Neural progenitor cell (in vitro differentiated cells): Measurements from ENCODE around the gene TUBB.

Source experiments
- EZH2 ChIP-seq: fragments of 200-600 bp; sonication (generic); IDR thresholded peaks from 2 replicates; pipeline ENCODE4 v1.6.1; 2017; ENCODE audit warnings: antibody characterized with exemption, mild to moderate bottlenecking, moderate library complexity
- EZH2phosphoT487 ChIP-seq: fragments of 200-600 bp; sonication (generic); IDR thresholded peaks from 2 replicates; pipeline ENCODE4 v1.6.1; 2017; ENCODE audit warnings: antibody characterized with exemption
- TF ChIP-seq, protein P1 (sequence below): fragments of 200-600 bp; sonication (generic); IDR thresholded peaks from 2 replicates; pipeline ENCODE4 v1.5.1; 2017; ENCODE audit warnings: antibody characterized with exemption, mild to moderate bottlenecking

GRCh38 chr6:30738532-30738931 is 18.4 kb downstream of the TUBB start:
- TF ChIP-seq, protein P1, sequence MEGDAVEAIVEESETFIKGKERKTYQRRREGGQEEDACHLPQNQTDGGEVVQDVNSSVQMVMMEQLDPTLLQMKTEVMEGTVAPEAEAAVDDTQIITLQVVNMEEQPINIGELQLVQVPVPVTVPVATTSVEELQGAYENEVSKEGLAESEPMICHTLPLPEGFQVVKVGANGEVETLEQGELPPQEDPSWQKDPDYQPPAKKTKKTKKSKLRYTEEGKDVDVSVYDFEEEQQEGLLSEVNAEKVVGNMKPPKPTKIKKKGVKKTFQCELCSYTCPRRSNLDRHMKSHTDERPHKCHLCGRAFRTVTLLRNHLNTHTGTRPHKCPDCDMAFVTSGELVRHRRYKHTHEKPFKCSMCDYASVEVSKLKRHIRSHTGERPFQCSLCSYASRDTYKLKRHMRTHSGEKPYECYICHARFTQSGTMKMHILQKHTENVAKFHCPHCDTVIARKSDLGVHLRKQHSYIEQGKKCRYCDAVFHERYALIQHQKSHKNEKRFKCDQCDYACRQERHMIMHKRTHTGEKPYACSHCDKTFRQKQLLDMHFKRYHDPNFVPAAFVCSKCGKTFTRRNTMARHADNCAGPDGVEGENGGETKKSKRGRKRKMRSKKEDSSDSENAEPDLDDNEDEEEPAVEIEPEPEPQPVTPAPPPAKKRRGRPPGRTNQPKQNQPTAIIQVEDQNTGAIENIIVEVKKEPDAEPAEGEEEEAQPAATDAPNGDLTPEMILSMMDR, result no peak
- TF ChIP-seq EZH2, result no peak
- no peak for TF ChIP-seq EZH2phosphoT487
